ENCODE measurements around the gene LLGL2.

DNA sequence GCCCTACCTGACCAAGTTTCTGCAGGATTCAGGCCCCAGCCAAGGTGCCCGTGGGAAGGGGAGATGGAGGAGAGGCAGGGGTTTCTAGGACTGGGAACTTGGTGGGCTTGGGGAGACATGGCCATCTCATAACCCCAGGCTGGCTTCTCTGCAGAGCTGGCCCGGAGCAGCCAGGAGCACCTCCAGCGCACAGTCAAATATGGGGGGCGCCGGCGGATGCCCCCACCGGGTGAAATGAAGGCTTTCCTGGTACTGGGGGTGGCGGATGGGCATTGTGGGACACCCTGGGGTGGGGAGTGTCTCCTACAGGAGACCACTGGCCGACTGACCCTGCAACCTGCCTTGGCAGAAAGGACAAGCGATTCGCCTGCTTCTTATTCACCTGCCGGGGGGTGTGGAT, 98.5 kb downstream of the LLGL2 start:
- TF ChIP-seq, protein P1, sequence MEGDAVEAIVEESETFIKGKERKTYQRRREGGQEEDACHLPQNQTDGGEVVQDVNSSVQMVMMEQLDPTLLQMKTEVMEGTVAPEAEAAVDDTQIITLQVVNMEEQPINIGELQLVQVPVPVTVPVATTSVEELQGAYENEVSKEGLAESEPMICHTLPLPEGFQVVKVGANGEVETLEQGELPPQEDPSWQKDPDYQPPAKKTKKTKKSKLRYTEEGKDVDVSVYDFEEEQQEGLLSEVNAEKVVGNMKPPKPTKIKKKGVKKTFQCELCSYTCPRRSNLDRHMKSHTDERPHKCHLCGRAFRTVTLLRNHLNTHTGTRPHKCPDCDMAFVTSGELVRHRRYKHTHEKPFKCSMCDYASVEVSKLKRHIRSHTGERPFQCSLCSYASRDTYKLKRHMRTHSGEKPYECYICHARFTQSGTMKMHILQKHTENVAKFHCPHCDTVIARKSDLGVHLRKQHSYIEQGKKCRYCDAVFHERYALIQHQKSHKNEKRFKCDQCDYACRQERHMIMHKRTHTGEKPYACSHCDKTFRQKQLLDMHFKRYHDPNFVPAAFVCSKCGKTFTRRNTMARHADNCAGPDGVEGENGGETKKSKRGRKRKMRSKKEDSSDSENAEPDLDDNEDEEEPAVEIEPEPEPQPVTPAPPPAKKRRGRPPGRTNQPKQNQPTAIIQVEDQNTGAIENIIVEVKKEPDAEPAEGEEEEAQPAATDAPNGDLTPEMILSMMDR (IDR thresholded peaks at IDR 0.05): no peak
- no peak for TF ChIP-seq POLR2A (IDR thresholded peaks at IDR 0.05)

Measured in thyroid gland (tissue), 4 donors.